ENCODE results near the gene RNF126. TPM values are rescaled to one million over a fixed set of nuclear protein-coding genes. Genes with fewer than 3 reads are reported as not detected.
"Not testable (repeated sequence)": the region's sequence is repeated elsewhere in the genome, so short reads cannot be mapped to it uniquely, and the experiment has no call there.

RNF126 gene
- 37.6 and 38.8 TPM in 2 replicates for total RNA-seq (2014; rRNA removed; shearing (Covaris generic))

DNA sequence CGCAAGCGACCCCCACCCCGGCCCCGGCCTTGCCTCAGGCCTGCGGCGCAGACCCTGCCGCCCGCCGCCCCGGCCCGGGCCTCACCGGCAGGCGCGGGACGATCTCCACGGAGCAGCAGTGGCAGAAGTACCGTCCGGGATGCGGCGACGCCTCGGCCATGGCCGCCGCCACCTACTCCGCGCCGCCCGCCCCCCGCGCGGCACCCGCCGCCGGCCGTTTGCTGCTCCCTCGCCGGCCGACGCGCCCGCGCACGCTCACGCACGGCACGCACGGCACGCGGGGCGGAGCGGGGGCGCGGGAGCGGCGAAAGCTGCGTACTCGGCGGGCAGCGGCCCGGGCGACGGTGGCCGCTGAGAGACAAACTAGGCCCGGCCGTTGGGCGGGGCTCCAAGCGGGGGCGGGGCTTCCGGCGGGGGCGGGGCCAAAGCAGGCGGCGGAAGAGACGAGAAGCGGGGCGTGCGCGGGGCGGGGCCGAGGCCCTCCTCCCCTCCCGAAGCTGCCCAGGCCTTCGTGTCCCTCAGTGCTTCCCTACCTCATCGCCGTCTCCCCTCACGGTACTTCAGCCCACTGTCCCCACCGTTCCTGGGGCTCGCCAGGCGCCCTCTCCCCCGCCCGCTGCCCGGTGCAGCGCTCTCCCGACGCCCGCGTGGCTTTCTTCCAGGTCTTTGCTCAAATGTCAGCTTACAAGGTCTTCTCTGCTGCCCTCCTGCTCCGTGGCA, at the start of gene RNF126:
TSS of gene RNF126 (minus strand) at position 253 of the 720 bp plus-strand sequence. CDS start at position 160, 93 bp downstream.
- no peaks in the 10 kb centered on the region for H3K27me3 ChIP-seq
- no peaks in the 10 kb centered on the region for H3K36me3 ChIP-seq
- H3K4me1 ChIP-seq = no peaks in the 10 kb centered on the region
- H3K27ac ChIP-seq = peak within 1 kb of the TSS; percentile 38; the same call in 1 of the 2 replicates
- H3K9me3 ChIP-seq (replicated peaks) = no peaks in the 10 kb centered on the region
- peak; percentile 86 to 90 for DNase-seq
- H3K4me3 ChIP-seq = peak within 1 kb of the TSS; percentile 96

DNA sequence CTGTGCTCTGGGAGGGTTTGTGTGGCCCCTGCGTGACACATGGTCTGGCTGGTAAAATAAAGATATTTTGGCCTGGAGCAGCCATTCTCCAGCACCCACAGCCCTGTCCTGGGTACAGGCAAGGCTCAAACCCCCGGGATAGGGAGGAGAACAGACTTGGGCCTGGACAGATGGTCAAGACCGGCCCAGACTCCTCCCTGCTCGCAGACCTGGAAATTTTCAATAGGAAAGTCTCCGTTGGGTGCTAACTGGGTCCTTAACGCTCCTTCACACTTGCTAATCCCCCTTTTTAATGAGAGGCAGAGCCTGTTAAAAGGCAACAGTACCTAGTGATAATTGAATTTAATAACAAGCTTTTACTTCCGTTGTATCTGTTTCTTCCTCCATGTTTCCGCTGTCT, 48.2 kb upstream of the RNF126 start:
- H3K27ac ChIP-seq = no peak overlapping the region

DNA sequence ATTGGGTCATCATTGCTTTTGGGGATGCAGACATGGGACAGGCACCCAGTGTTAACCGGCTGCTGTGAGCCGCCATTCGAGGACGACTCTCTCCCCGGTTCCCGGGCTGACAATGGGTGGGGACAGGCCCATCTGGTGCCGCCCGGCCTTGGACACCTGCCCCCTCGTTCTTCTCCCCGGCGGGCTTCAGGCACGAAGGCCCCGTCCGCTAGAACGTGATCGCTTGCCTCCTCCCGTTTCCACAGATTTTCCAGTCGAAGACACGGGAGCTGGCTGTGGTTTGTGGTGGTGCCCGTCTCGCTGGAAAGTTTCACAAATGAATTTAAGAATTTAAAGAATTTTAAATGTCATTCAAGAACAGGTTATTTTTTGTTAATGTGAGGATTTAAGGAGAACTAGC, 47.8 kb upstream of the RNF126 start:
- Histone ChIP-seq H3K4me3 (no peak overlapping the region), H3K27me3 (peaks cover 14% of the 10 kb centered on the region; the same call in 1 of the 2 replicates), H3K27ac (no peak overlapping the region), H3K4me1 (no peaks in the 10 kb centered on the region), H3K36me3 (no peaks in the 10 kb centered on the region), H3K9me3 (replicated peaks) (no peaks in the 10 kb centered on the region; the same call in 1 of the 2 replicates)
- DNase-seq = no peak

More for the DNA sequence above, 48.2 kb upstream of the RNF126 start:
- no peak for DNase-seq
- H3K36me3 ChIP-seq = no peaks in the 10 kb centered on the region
- no peak overlapping the region for H3K4me3 ChIP-seq
- peaks cover 14% of the 10 kb centered on the region; the same call in 1 of the 2 replicates for H3K27me3 ChIP-seq
- H3K9me3 ChIP-seq (replicated peaks) = no peaks in the 10 kb centered on the region; the same call in 1 of the 2 replicates
- H3K4me1 ChIP-seq = no peaks in the 10 kb centered on the region

DNA sequence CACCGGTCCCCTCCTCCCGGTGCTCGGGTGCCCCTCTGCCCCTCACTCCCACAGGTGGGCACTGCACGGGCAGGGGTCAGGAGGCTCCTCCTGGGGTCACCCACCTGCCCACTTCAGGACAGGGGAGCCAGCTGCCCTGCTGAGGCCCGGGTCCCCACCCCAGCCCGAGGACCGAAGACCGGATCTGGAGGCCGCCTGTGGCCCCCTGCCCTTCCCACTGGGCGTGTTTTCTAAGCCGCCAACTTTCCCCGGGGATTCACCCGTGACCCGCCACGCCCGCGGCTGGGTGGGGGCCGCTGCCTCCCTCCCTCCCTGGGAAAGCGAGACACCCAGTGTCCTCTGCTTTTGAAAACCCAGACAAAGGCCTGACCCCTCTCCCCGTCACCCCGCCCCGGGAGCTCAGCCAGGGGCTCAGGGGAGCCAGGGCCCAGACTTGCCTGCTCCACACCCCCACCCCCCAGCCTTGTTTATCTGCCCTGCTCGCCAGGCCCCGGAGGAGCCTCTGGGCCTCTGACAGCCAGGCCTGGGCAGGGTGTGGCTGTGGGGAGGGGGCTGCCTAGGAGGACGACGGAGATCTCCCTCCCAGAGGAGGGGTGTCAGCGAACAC, 47.1 kb upstream of the RNF126 start:
- H3K27ac ChIP-seq = no peak overlapping the region
- H3K4me1 ChIP-seq = no peaks in the 10 kb centered on the region
- H3K36me3 ChIP-seq = no peaks in the 10 kb centered on the region
- DNase-seq = no peak
- H3K27me3 ChIP-seq = peaks cover 14% of the 10 kb centered on the region; the same call in 1 of the 2 replicates
- H3K9me3 ChIP-seq (replicated peaks) = no peaks in the 10 kb centered on the region
- peak overlapping the region; percentile 55 for H3K4me3 ChIP-seq

DNA sequence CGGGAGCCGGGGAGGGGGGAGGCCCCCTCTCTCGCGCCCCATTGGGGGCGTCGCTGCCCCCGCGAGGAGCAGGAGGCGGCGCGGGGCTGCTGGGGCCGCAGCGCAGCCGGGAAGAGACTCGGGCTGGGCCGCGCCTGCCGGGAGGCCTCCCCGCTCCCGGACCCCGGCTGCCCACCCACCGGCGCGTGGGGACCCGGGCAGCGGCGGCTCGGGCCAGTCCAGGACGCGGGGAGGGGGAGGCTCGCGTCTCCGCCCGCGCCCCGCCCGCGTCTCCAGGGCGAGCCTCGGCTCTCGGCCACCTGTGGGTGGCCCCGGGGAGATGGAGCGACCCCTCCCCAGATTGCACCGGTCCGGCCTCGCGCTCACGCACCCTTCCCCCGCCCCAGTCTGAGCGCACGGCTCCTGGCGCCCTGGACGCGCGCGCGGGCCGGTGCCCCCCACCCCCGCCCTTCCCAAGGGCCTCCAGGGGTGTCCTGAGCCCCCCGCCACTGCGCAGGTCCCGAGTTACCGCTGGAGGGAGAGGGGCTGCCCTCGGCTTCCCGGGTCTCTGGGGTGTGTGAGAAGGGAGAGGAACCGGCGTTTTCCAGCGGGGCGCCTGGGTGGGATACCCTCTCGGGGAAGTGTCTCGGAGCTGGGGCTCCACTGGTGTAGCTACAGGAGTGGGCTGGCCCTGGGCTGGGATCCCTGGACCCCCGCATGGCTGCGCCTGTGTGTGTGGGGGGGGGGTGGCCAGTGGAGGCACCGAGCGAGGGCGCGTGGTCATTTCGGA, 46.4 kb upstream of the RNF126 start:
- H3K36me3 ChIP-seq = no peaks in the 10 kb centered on the region
- H3K9me3 ChIP-seq (replicated peaks) = no peaks in the 10 kb centered on the region
- H3K4me3 ChIP-seq = peak overlapping the region; percentile 55
- H3K4me1 ChIP-seq = no peaks in the 10 kb centered on the region
- peaks cover 14% of the 10 kb centered on the region; the same call in 1 of the 2 replicates for H3K27me3 ChIP-seq
- H3K27ac ChIP-seq = no peak overlapping the region
- DNase-seq = no peak

DNA sequence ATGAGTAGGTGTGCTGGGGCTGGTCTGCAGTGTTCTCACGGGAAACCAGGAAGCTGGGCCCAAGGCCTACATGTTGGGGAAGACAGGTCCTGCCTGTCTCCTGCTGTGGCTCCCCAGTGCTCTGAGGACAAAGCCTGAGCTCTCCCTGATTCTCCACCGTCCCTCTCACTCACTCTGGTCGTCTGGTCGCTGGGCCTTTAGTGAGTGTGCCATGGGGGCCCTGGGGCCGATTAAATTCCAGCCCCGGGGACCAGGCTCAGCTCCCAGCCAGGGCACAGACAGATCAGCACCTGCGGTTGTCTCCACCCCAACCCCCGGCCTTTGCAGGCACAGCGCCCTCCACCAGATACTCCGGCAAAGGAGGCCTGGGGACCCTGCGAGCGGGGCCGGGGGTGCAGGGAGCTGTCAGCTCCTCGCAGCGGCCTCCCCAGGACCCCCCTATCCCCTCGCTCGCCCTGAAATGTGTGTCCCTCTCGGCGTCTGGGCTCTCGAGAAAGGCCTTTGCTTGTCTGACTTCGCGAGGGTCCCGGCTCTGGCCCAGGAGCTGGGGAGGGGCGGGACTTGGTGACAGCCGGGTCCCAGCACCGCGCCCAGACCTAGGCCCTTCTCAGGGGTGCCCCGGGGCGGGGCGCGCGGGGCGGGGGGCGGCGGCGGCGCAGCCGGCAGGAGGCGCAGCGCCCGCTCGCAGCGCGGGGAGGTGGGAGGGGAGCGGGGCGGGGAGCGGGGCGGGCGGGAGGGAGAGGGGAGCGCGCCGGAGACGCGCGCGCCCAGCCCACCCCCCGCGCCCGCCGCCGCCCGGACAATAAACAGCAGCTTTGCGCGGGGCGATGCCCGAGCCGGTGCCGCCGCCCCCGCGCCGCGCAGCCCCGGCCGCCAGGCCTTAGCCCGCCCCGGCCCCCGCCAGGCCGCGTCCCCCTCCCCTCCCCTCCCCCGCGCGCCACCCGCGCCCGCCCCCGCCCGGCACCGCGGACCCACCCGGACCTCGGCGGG, 45.4 kb upstream of the RNF126 start, which contains the start of gene PALM:
TSS of gene PALM (plus strand) at position 782 of the 990 bp plus-strand sequence. CDS start 212 bp downstream, outside the sequence.
- peaks cover 14% of the 10 kb centered on the region; the same call in 1 of the 2 replicates for H3K27me3 ChIP-seq
- peak within 1 kb of the TSS; percentile 55 for H3K4me3 ChIP-seq
- H3K36me3 ChIP-seq = no peaks in the 10 kb centered on the region
- no peak within 1 kb of the TSS for H3K27ac ChIP-seq
- no peaks in the 10 kb centered on the region for H3K4me1 ChIP-seq
- peak in 1 of 2 experiments; percentile 40 for DNase-seq
- H3K9me3 ChIP-seq (replicated peaks) = no peaks in the 10 kb centered on the region

DNA sequence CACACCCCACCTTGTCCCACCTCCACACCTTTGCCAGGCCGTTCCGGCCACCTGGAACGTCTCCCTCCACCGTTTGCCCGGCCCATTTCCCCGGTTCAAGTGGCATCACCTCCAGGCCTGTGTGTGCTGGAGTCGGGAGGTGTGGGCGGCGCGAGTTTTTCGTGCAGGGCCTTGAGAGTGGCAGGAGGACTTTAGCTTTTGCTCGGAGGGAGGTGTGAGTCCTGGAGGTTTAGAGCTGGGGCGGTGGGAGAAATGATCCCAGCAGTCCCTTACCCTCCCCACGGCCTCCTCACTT, 41.4 kb upstream of the RNF126 start:
- Histone ChIP-seq H3K27me3 (no peaks in the 10 kb centered on the region), H3K9me3 (replicated peaks) (no peaks in the 10 kb centered on the region), H3K4me1 (no peaks in the 10 kb centered on the region), H3K36me3 (no peaks in the 10 kb centered on the region), H3K27ac (no peak overlapping the region), H3K4me3 (no peak overlapping the region)
- no peak for DNase-seq

DNA sequence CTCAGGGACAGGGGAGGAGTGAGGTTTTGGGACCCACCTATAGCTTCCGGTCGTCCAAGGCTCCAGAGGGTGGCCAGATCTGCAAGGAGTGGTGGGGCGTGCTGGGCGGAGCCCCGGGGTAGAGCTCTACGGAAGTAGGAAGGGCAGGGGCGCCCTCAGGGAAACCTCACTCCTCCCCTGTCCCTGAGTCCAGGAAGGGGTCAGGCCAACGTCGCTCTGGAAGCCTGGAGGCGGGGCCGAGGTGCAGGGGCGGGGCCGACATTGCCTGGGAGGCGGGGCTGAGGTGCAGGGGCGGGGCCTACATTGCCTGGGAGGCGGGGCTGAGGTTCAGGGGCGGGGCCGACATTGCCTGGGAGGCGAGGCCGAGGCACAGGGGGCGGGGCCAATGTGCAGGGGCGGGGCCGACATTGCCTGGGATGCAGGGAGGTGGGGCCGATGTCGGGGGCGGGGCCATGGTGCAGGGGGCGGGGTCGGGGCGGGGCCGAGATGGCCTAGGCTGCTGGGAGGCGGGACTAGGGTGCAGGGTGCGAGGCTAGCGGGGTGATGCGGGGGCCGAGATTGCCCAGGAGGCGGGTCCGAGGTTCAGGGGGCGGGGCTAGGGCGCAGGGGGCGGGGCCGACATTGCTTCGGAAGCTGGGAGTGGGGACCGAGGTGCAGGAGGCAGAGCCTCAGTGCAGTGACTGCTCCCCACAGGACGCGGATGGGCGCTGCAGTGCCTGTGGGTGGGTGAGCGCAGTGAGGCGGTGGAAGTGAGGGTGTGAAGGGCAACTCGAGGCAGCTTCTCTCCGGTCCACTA, 40.8 kb upstream of the RNF126 start:
- Histone ChIP-seq H3K4me1 (no peaks in the 10 kb centered on the region), H3K9me3 (replicated peaks) (no peaks in the 10 kb centered on the region), H3K27me3 (no peaks in the 10 kb centered on the region), H3K27ac (no peak overlapping the region), H3K4me3 (no peak overlapping the region), H3K36me3 (no peaks in the 10 kb centered on the region)
- peak; percentile 41 to 46 for DNase-seq

DNA sequence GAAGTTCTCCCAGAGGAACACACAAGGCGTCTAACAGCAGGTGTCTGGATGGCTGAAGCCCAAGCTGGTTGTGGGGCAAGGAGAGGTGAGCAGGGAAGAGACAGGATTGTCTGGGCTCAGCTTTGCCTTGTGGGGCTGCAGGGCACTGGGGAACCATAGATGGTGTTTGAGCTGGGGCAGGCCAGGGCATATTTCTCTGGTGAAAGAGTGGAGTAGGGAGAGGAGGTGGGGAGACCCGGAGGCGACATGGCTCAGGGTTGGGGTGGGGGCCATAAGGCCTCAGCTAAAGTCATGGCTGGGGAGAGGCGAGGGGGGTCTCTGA, 40.3 kb upstream of the RNF126 start:
- Histone ChIP-seq H3K36me3 (no peaks in the 10 kb centered on the region), H3K27ac (no peak overlapping the region), H3K27me3 (no peaks in the 10 kb centered on the region), H3K4me1 (no peaks in the 10 kb centered on the region), H3K4me3 (no peak overlapping the region), H3K9me3 (replicated peaks) (no peaks in the 10 kb centered on the region)
- DNase-seq = no peak

DNA sequence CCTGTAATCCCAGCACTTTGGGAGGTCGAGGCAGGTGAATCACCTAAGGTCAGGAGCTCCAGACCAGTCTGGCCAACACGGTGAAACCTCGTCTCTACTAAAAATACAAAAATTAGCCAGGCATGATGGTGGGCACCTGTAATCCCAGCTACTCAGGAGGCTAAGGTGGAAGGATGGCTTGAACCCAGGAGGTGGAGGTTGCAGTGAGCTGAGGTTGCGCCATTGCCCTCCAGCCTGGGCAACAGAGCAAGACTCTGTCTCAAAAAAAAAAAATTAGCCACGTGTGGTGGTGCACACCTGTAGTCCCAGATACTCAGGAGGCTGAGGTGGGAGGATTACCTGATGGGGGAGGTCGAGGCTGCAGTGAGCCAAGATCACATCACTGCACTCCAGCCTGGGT, 39.8 kb upstream of the RNF126 start:
- not testable (repeated sequence) for H3K36me3 ChIP-seq; H3K4me3 ChIP-seq; H3K27me3 ChIP-seq; H3K4me1 ChIP-seq; H3K27ac ChIP-seq; H3K9me3 ChIP-seq (replicated peaks); DNase-seq

DNA sequence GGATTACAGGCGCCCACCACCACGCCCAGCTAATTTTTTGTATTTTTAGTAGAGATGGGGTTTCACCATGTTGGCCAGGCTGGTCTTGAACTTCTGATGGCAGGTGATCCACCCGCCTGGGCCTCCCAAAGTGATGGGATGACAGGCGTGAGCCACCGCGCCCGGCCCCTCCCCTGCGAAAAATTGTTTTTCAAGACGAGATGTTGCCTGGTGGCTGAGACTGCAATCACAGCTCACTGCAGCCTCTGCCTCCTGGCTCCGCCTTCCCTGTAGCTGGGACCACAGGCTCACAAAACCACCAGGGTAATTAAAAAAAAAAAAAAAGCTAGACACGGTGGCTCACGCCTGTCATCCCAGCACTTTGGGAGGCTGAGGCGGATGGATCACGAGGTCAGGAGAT, 36.9 kb upstream of the RNF126 start:
- H3K9me3 ChIP-seq (replicated peaks); H3K4me3 ChIP-seq; H3K27ac ChIP-seq; H3K36me3 ChIP-seq; H3K4me1 ChIP-seq; H3K27me3 ChIP-seq; DNase-seq: not testable (repeated sequence)

DNA sequence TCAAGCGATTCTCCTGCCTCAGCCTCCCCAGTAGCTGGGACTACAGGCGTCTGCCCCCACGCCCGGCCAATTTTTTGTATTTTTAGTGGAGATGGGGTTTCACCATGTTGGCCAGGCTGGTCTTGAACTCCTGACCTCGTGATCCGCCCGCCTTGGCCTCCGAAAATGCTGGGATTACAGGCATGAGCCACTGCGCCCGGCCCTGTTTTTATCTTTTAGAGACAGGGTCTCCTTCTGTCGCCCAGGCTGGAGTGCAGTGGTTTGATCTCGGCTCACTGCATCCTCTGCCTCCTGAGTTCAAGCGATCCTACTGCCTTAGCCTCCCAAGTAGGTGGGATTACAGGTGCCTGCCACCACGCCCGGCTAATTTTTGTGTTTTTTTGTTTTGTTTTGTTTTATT, 35.5 kb upstream of the RNF126 start:
- not testable (repeated sequence) for H3K27me3 ChIP-seq; H3K27ac ChIP-seq; H3K4me3 ChIP-seq; H3K4me1 ChIP-seq; H3K9me3 ChIP-seq (replicated peaks); DNase-seq; H3K36me3 ChIP-seq

DNA sequence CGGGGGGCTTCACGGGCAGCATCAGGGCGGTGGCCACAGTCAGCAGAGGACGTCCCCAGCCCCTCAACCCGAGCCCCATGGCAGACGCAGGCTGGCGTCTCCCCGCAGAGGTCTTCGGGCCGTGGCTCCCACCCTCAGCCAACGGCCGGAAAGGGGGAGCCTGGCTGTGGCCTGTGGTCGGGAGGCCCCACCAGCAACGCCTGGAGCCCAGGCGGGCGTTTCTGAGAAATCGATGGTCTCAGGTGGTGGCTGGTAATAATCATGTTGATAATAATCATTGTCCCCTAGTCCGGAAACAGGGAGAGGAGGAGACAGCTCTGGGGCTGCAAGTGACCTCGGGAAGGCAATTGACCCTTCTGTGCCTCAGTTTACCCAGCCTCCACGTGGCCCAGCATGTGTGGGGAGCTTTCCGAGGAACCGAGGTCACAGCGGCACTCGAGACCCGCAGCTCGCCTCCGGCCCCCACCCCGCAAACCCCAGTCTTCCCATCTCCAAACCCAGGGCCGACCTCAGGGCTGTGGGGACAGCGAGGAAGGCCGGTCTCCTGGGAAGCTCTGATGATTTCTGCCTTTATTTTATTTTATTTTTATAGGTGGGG, 32.4 kb upstream of the RNF126 start, which contains the start of gene PRSS57:
TSS of gene PRSS57 (minus strand) at position 101 of the 598 bp plus-strand sequence. CDS start at position 79, 22 bp downstream.
- Histone ChIP-seq H3K4me3 (no peak within 1 kb of the TSS), H3K27me3 (0 out of 2 replicates have a peak, but pooled peaks cover 3% of the 10 kb centered on the region), H3K9me3 (replicated peaks) (no peaks in the 10 kb centered on the region)

More for the DNA sequence above, 32.4 kb upstream of the RNF126 start, which contains the start of gene PRSS57:
- DNase-seq = no peak
- Histone ChIP-seq H3K27ac (no peak within 1 kb of the TSS), H3K4me1 (no peaks in the 10 kb centered on the region), H3K36me3 (no peaks in the 10 kb centered on the region)

All from SJCRH30 (cell line).